ENCODE data around the gene EBF3. TPM values are rescaled to one million over a fixed set of nuclear protein-coding genes. Genes with fewer than 3 reads are reported as not detected.

Gene EBF3
- total RNA-seq, 3 donors from 2014 or later: 0.23 to 2.8 (median 0.89) TPM

DNA sequence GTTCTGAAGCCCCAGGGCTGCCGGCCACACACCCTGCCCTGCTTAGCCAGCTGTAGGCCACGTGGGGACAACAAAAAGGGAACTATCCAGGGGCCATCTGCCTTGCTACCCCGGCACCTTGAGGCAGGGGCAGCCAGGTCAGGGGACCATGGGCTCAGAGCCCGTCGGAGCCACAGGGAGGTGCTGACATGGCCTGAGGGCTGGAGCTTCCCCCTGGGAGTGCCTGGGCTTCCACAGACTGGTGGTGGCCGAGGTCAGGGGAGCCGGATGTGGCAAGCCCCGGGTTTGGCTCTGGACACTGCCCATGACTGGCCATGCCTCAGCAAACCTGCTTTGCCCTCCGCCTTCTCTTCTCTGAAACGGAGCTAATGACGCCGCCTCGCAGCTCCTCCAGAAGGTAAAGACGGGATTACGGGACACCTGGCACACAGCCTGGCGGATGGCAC, 178.5 kb downstream of the EBF3 start:
- Histone ChIP-seq H3K4me3 (no peak overlapping the region), H3K9me3 (no peaks in the 10 kb centered on the region), H3K36me3 (ENCODE audit: low read depth) (no peaks in the 10 kb centered on the region), H3K4me1 (ENCODE audit: low read depth) (no peaks in the 10 kb centered on the region)
- TF ChIP-seq, protein P1, sequence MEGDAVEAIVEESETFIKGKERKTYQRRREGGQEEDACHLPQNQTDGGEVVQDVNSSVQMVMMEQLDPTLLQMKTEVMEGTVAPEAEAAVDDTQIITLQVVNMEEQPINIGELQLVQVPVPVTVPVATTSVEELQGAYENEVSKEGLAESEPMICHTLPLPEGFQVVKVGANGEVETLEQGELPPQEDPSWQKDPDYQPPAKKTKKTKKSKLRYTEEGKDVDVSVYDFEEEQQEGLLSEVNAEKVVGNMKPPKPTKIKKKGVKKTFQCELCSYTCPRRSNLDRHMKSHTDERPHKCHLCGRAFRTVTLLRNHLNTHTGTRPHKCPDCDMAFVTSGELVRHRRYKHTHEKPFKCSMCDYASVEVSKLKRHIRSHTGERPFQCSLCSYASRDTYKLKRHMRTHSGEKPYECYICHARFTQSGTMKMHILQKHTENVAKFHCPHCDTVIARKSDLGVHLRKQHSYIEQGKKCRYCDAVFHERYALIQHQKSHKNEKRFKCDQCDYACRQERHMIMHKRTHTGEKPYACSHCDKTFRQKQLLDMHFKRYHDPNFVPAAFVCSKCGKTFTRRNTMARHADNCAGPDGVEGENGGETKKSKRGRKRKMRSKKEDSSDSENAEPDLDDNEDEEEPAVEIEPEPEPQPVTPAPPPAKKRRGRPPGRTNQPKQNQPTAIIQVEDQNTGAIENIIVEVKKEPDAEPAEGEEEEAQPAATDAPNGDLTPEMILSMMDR (IDR thresholded peaks at IDR 0.05): no peak
- intact Hi-C loops (cut with DNase I, micrococcal nuclease): no loop called here
- ATAC-seq (no peak), DNase-seq (no peak)

Small RNAs within 50 kb of the gene (microRNA-seq; reads per million reads assigned to microRNA genes)
- gene MIR4297: not detected

Other genes starting within 250 kb of the EBF3 start
- gene C10orf143, start 146.6 kb upstream of the EBF3 start, total RNA-seq: 10 to 100 TPM in 1 of 3 donors, 1 to 10 TPM in 2; 2.3 to 10.4 (median 4.2) TPM
- 10 to 100 TPM; 44.3 to 58.2 (median 57.2) TPM for gene GLRX3, start 172.1 kb upstream of the EBF3 start, total RNA-seq

Data from mucosa of descending colon (tissue), 3 donors.